HG02623 (cell line): Measurements from ENCODE around the gene PCNX3.
"Not testable (repeated sequence)": the region's sequence is repeated elsewhere in the genome, so short reads cannot be mapped to it uniquely, and the experiment has no call there.

Experiments
- ATAC-seq: cut with Tn5 transposase; IDR thresholded peaks from one replicate; pipeline ENCODE4 v1.9.1; 2021; ENCODE audit warnings: moderate library complexity; ENCODE audit not compliant: unreplicated experiment

Gene PCNX3

GRCh38 chr11:65680192-65680743, 64.7 kb downstream of the PCNX3 start:
- ATAC-seq: no peak

- not testable (repeated sequence) for ATAC-seq
Observed at GRCh38 chr11:65683480-65683879, 67.9 kb downstream of the PCNX3 start.

- no peak for ATAC-seq
Observed at GRCh38 chr11:65685981-65686380, 70.4 kb downstream of the PCNX3 start.
